Suppressor macrophage treated with lipopolysaccharide for 4 hours (primary cell): ENCODE measurements around the gene TACC2.

Experiments
- DNase-seq: peaks from one replicate; pipeline ENCODE4 v3.0.0-alpha.2; 2020

TACC2 gene

GRCh38 chr10:122257041-122257440 is 268.1 kb downstream of the TACC2 start:
- DNase-seq, result no peak

GRCh38 chr10:122258136-122259074 is 269.4 kb downstream of the TACC2 start:
- DNase-seq, result no peak

- no peak for DNase-seq
Observed at GRCh38 chr10:122259075-122259466, 270.1 kb downstream of the TACC2 start.

- no peak for DNase-seq
Observed at GRCh38 chr10:122261584-122261983, 272.6 kb downstream of the TACC2 start.

- no peak for DNase-seq
Observed at GRCh38 chr10:122263971-122264370, 275.0 kb downstream of the TACC2 start.

- DNase-seq, result no peak
Observed at GRCh38 chr10:122264436-122264835, 275.5 kb downstream of the TACC2 start.

GRCh38 chr10:122264931-122265330 is 276.0 kb downstream of the TACC2 start:
- no peak for DNase-seq

- DNase-seq, result no peak
Observed at GRCh38 chr10:122265896-122266295, 276.9 kb downstream of the TACC2 start.

GRCh38 chr10:122267849-122268737 is 279.1 kb downstream of the TACC2 start:
- DNase-seq, result peak; percentile 57

- no peak for DNase-seq
Observed at GRCh38 chr10:122269059-122269687, 280.2 kb downstream of the TACC2 start.

- no peak for DNase-seq
Observed at GRCh38 chr10:122271076-122271475, 282.1 kb downstream of the TACC2 start, which contains the start of gene BTBD16. Gene BTBD16 (plus strand): TSS chr10:122271296. CDS start chr10:122275082, 3,786 bp downstream.

- no peak for DNase-seq
Observed at GRCh38 chr10:122273966-122274545, 285.1 kb downstream of the TACC2 start.

- DNase-seq, result no peak
Observed at GRCh38 chr10:122276611-122277208, 287.7 kb downstream of the TACC2 start.

- DNase-seq, result no peak
Observed at GRCh38 chr10:122277526-122278136, 288.7 kb downstream of the TACC2 start.

- peak; percentile 12 for DNase-seq
Observed at GRCh38 chr10:122279725-122280141, 290.8 kb downstream of the TACC2 start.

GRCh38 chr10:122280156-122280555 is 291.2 kb downstream of the TACC2 start:
- no peak for DNase-seq

GRCh38 chr10:122281018-122281626 is 292.2 kb downstream of the TACC2 start:
- DNase-seq, result no peak

- no peak for DNase-seq
Observed at GRCh38 chr10:122281751-122282150, 292.8 kb downstream of the TACC2 start.

- DNase-seq, result peak; percentile 18
Observed at GRCh38 chr10:122282253-122282671, 293.3 kb downstream of the TACC2 start.

- DNase-seq, result no peak
Observed at GRCh38 chr10:122282909-122283308, 293.9 kb downstream of the TACC2 start.
